Subcutaneous abdominal adipose tissue (tissue), 5 donors: Measurements from ENCODE around the gene GDI2.

Experiments
- H3K27ac ChIP-seq: one replicate; pipeline ENCODE4 v1.7.0; 2013; ENCODE audit warnings: low read depth, mild to moderate bottlenecking, inconsistent platforms, low read length, moderate library complexity
- H3K27me3 ChIP-seq, 5 donors: one replicate each; pipeline ENCODE4 v1.7.0; 2013; ENCODE audit warnings: low read length in 5 of 5, inconsistent platforms in 1 of 5; ENCODE audit not compliant: control insufficient read depth in 5 of 5, insufficient read depth in 4 of 5
- H3K36me3 ChIP-seq, 5 donors: one replicate each; pipeline ENCODE4 v1.7.0; 2013; ENCODE audit warnings: low read length in 5 of 5; ENCODE audit not compliant: control insufficient read depth in 5 of 5, insufficient read depth in 5 of 5
- H3K4me1 ChIP-seq, 5 donors: one replicate each; pipeline ENCODE4 v1.7.0; 2013; ENCODE audit warnings: low read length in 5 of 5, mild to moderate bottlenecking in 3 of 5, moderate library complexity in 1 of 5; ENCODE audit not compliant: control insufficient read depth in 5 of 5, insufficient read depth in 5 of 5
- H3K4me3 ChIP-seq, 5 donors: one replicate each; pipeline ENCODE4 v1.7.0; 2013; ENCODE audit warnings: low read length in 5 of 5, low read depth in 1 of 5
- H3K9ac ChIP-seq, 5 donors: one replicate each; pipeline ENCODE4 v1.7.0; 2013; ENCODE audit warnings: low read length in 5 of 5, mild to moderate bottlenecking in 4 of 5, moderate library complexity in 3 of 5
- H3K9me3 ChIP-seq, 5 donors: one replicate each; pipeline ENCODE4 v1.7.0; 2013; ENCODE audit warnings: low read length in 5 of 5; ENCODE audit not compliant: control insufficient read depth in 5 of 5
- donor health status: healthy.
- donor health status: healthy.
- donor health status: healthy.
- donor health status: healthy.
- donor health status: healthy.

GDI2 gene

GRCh38 chr10:5757766-5758517 lies 55.3 kb downstream of the GDI2 start:
- Histone ChIP-seq H3K36me3 (peaks cover 41 to 66% (median 56%) of the 10 kb centered on the region in 5 donors), H3K9me3 (no peaks in the 10 kb centered on the region), H3K27me3 (no peaks in the 10 kb centered on the region), H3K27ac (no peak overlapping the region), H3K9ac (no peak overlapping the region), H3K4me1 (no peaks in the 10 kb centered on the region), H3K4me3 (no peak overlapping the region)

DNA sequence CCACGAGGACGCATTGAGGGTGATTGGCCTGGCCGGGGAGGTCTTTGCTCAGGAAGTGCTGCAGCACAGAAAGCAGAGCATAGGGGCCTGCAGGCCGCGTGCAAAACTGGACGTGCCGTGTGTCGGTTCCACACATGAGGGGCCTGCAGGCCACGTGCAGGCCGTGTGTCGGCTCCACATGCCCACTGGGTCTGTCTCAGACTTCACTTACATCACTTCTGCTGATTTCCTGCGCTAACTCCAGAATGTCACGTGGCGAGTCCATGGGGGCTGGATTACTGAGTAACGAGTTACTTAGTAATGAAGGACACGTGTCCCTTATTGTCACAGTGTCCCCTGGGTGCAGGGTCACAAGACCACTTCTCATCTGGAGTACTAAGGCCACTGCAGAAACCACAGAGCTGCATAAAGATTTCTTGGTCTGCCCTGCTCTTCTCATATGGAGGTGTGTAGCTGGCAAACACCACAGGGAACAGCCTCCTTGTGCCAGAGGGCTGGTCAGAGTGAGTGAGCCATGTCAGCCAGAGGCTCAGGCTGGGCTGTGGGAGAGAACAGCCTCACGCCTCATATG lies 60.8 kb downstream of the GDI2 start:
- Histone ChIP-seq H3K27ac (no peak overlapping the region), H3K27me3 (no peaks in the 10 kb centered on the region), H3K4me3 (peak overlapping the region in 1 of 5 donors; percentile 15), H3K9me3 (no peaks in the 10 kb centered on the region), H3K9ac (no peak overlapping the region), H3K36me3 (peaks cover 15 to 43% (median 39%) of the 10 kb centered on the region in 5 donors), H3K4me1 (peaks cover 0 to 4% (median 0%) of the 10 kb centered on the region in 5 donors)

DNA sequence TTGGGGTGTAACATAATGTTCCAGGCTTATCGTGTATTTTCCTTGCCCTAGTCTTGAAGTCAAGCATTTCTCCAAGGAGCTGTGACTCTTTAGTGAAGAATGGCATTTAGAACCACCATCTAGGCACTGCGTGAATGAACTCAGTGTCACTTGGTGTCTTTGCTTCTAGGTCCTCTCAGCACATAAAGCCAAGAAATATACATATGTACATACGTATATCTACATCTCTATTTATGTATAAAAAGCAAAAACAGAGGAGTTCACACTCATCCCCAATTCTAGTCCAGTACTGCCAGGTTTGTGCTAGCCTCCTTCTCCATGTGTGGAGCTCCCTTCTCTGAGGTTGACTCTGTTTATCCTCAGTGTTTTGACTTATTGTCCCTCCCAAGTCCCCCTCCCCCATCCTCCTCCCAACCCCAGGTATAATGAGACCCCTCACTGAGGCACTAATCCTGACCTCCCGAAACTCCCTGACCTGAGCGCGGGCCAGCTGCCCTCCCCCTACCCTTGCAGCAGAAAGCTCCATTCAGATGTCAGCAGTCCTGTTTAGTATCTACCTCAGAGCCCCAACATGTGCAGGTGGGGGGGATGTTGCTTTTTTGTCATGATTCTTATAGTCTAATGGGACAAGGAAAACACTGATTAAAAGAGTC lies 61.5 kb downstream of the GDI2 start:
- Histone ChIP-seq H3K9ac (no peak overlapping the region), H3K36me3 (peaks cover 19 to 42% (median 39%) of the 10 kb centered on the region in 5 donors), H3K4me1 (peaks cover 0 to 4% (median 0%) of the 10 kb centered on the region in 5 donors), H3K9me3 (no peaks in the 10 kb centered on the region), H3K4me3 (no peak overlapping the region), H3K27ac (no peak overlapping the region), H3K27me3 (no peaks in the 10 kb centered on the region)

- no peak overlapping the region for H3K4me3 ChIP-seq
- no peaks in the 10 kb centered on the region for H3K27me3 ChIP-seq
- no peaks in the 10 kb centered on the region for H3K9me3 ChIP-seq
- no peak overlapping the region for H3K27ac ChIP-seq
- no peak overlapping the region for H3K9ac ChIP-seq
- H3K36me3 ChIP-seq, result peaks cover 23 to 58% (median 46%) of the 10 kb centered on the region in 5 donors
- peaks cover 0 to 4% (median 0%) of the 10 kb centered on the region in 5 donors for H3K4me1 ChIP-seq
These were observed 64.8 kb downstream of the GDI2 start for GRCh38 chr10:5748394-5748803.

DNA sequence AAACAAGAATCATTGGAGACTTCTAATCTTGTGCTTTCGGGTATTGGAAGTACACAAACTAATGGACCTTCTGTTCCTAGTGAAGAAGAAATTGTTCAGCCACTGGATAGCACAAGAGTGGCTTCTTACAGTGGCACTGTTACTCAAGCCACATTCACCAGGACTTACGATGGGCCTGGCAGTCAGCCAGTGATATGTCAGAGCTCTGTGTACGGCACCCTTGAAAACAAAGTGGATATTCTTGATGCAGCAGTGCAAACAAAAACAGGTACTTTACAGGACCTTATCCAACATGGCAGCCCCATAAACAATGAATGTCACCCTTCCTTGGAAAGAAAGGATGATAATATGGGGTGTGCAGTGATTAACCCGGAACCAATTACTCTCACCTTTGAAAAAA lies 67.0 kb downstream of the GDI2 start:
- no peak overlapping the region for H3K9ac ChIP-seq
- no peaks in the 10 kb centered on the region for H3K27me3 ChIP-seq
- no peak overlapping the region for H3K4me3 ChIP-seq
- H3K27ac ChIP-seq, result no peak overlapping the region
- H3K9me3 ChIP-seq, result no peaks in the 10 kb centered on the region
- H3K4me1 ChIP-seq, result no peaks in the 10 kb centered on the region
- peaks cover 25 to 62% (median 45%) of the 10 kb centered on the region in 5 donors for H3K36me3 ChIP-seq

DNA sequence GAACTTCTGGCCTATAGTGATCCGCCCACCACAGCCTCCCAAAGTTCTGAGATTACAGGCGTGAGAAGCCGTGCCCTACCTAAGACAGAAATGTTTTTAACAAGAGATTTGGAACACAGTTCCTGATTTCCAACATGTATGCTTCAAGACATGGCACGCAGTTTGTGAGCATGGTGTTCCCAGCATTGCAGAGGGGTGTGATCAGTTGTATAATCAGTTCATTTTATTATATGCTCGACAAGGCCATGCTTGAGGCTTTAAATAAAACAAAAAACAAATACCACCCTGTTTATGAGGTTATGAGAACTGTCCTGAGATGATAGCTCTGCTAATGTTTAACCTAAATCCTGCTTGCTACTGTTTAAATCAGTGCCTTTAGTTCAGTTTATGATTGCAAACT lies 68.4 kb downstream of the GDI2 start:
- peaks cover 37 to 71% (median 56%) of the 10 kb centered on the region in 5 donors for H3K36me3 ChIP-seq
- no peak overlapping the region for H3K9ac ChIP-seq
- no peak overlapping the region for H3K27ac ChIP-seq

DNA sequence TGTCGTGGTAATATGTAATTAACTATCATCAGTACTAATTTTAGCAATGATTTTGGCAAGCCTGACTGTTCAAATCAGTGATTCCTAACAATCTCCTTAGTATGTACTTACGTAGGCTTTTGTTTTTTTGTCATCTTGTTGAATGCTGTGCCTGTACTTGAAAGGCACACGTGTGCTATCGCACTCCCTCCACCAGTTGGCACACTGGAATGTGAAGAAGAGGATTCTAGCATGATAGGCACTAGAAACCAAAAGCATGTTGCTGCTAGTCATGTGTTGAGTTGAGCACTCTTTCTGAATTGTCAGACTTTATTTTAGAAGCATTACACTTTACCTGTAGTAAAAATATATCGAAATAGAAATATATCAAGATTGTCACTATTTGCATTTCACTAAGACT lies 69.5 kb downstream of the GDI2 start:
- no peak overlapping the region for H3K4me3 ChIP-seq
- H3K36me3 ChIP-seq, result peaks cover 42 to 67% (median 53%) of the 10 kb centered on the region in 5 donors

More for the DNA sequence above, 68.4 kb downstream of the GDI2 start:
- H3K4me3 ChIP-seq, result no peak overlapping the region
- H3K9me3 ChIP-seq, result no peaks in the 10 kb centered on the region
- no peaks in the 10 kb centered on the region for H3K27me3 ChIP-seq
- no peaks in the 10 kb centered on the region for H3K4me1 ChIP-seq

GRCh38 chr10:5742116-5742515 lies 71.1 kb downstream of the GDI2 start:
- Histone ChIP-seq H3K9me3 (no peaks in the 10 kb centered on the region), H3K36me3 (peaks cover 32 to 52% (median 40%) of the 10 kb centered on the region in 5 donors), H3K27ac (no peak overlapping the region), H3K4me1 (no peaks in the 10 kb centered on the region), H3K4me3 (no peak overlapping the region), H3K27me3 (no peaks in the 10 kb centered on the region), H3K9ac (no peak overlapping the region)

More for the DNA sequence above, 69.5 kb downstream of the GDI2 start:
- Histone ChIP-seq H3K9me3 (no peaks in the 10 kb centered on the region), H3K27ac (no peak overlapping the region), H3K9ac (no peak overlapping the region), H3K27me3 (no peaks in the 10 kb centered on the region), H3K4me1 (no peaks in the 10 kb centered on the region)

GRCh38 chr10:5741276-5741675 lies 72.0 kb downstream of the GDI2 start:
- peaks cover 24 to 44% (median 32%) of the 10 kb centered on the region in 5 donors for H3K36me3 ChIP-seq
- no peak overlapping the region for H3K9ac ChIP-seq
- H3K4me3 ChIP-seq, result no peak overlapping the region
- no peaks in the 10 kb centered on the region for H3K27me3 ChIP-seq
- H3K4me1 ChIP-seq, result no peaks in the 10 kb centered on the region
- H3K9me3 ChIP-seq, result no peaks in the 10 kb centered on the region
- no peak overlapping the region for H3K27ac ChIP-seq

- no peak overlapping the region for H3K9ac ChIP-seq
- no peak overlapping the region for H3K27ac ChIP-seq
- H3K27me3 ChIP-seq, result no peaks in the 10 kb centered on the region
- H3K4me3 ChIP-seq, result no peak overlapping the region
- peaks cover 17 to 32% (median 23%) of the 10 kb centered on the region in 5 donors for H3K36me3 ChIP-seq
- H3K9me3 ChIP-seq, result no peaks in the 10 kb centered on the region
- no peaks in the 10 kb centered on the region for H3K4me1 ChIP-seq
These were observed 74.8 kb downstream of the GDI2 start for GRCh38 chr10:5738427-5738826.
